CMK (cell line): ENCODE results near the gene KIFC3.
"Not testable (repeated sequence)": the region's sequence is repeated elsewhere in the genome, so short reads cannot be mapped to it uniquely, and the experiment has no call there.

Source experiments
- DNase-seq: peaks from one replicate; pipeline ENCODE4 v3.0.0-alpha.2; 2010; ENCODE audit warnings: low read depth

KIFC3 gene

GRCh38 chr16:57722651-57723050 lies 79.6 kb downstream of the KIFC3 start:
- DNase-seq = no peak

- DNase-seq = no peak
Measured at GRCh38 chr16:57722210-57722499, 80.1 kb downstream of the KIFC3 start.

- DNase-seq = no peak
Measured at GRCh38 chr16:57721356-57722209, 80.7 kb downstream of the KIFC3 start.

- DNase-seq = peak; percentile 36
Measured at GRCh38 chr16:57720142-57720575, 82.1 kb downstream of the KIFC3 start.

GRCh38 chr16:57714047-57714446 lies 88.2 kb downstream of the KIFC3 start:
- no peak for DNase-seq

- no peak for DNase-seq
Measured at GRCh38 chr16:57713596-57713995, 88.7 kb downstream of the KIFC3 start.

GRCh38 chr16:57712569-57712968 lies 89.7 kb downstream of the KIFC3 start:
- DNase-seq = not testable (repeated sequence)

GRCh38 chr16:57711993-57712392 lies 90.3 kb downstream of the KIFC3 start:
- DNase-seq = no peak

GRCh38 chr16:57711346-57711745 lies 90.9 kb downstream of the KIFC3 start:
- no peak for DNase-seq

- DNase-seq = no peak
Measured at GRCh38 chr16:57709663-57710062, 92.6 kb downstream of the KIFC3 start.
